ENCODE results near the gene JMJD1C. TPM values are rescaled to one million over a fixed set of nuclear protein-coding genes. Genes with fewer than 3 reads are reported as not detected.

JMJD1C gene
- total and polyA plus RNA-seq, 2 donors (not counting 3 experiments of a cell fraction or from before 2014, with no cell fraction given) = 32.1 to 97.1 TPM

GRCh38 chr10:63436225-63436624, 29.6 kb downstream of the JMJD1C start:
- H3K9me1 ChIP-seq (replicated peaks; ENCODE audit: control insufficient read depth, extremely low read depth, insufficient read depth, low read length) = no peaks in the 10 kb centered on the region
- intact Hi-C loops (cut with micrococcal nuclease) = no loop called here
- no peak overlapping the region for H2AFZ ChIP-seq (ENCODE audit: low read depth, low read length)
- POLR2A ChIA-PET = no interaction called here
- H3K27ac ChIP-seq (ENCODE audit: insufficient read depth, low read depth, low read length) = no peak overlapping the region
- no peak for DNase-seq (ENCODE audit: low read depth, low spot score)
- H3K79me2 ChIP-seq (ENCODE audit: control insufficient read depth, insufficient read depth, low read length) = peaks cover 75% of the 10 kb centered on the region
- CTCF ChIA-PET = interaction anchor here (1.5 kb wide), 1 partner anchor 23 kb away, joined by 4 read pairs; no protein-coding TSS in a partner anchor
- H3K9me3 ChIP-seq (replicated peaks; ENCODE audit: control insufficient read depth, insufficient read depth, low read length) = no peaks in the 10 kb centered on the region
- no peaks in the 10 kb centered on the region for H3K36me3 ChIP-seq (ENCODE audit: control insufficient read depth in 2 of 2, extremely low read depth in 1 of 2, insufficient read depth in 2 of 2, low read length in 2 of 2)
- dilution Hi-C loops (cut with MboI; ENCODE audit: extremely low pct_ligation_motif_present, low sequenced_read_pairs) = no loop called here
- no peak overlapping the region for H3K4me3 ChIP-seq (replicated peaks in 1 of 3; ENCODE audit: insufficient read depth in 1 of 3, low read depth in 1 of 3, low read length in 3 of 3)
- H3K9ac ChIP-seq (replicated peaks; ENCODE audit: extremely low read depth, insufficient read depth, low read length) = no peak overlapping the region
- no TSS peak for BruUV-seq (replicated peaks)
- no peak overlapping the region for H3K4me2 ChIP-seq (ENCODE audit: insufficient read depth, low read length)
- H3K27me3 ChIP-seq (ENCODE audit: control insufficient read depth in 2 of 2, insufficient read depth in 2 of 2, low read length in 2 of 2) = no peaks in the 10 kb centered on the region
- H3K4me1 ChIP-seq (ENCODE audit: control insufficient read depth, extremely low read depth, insufficient read depth, low read length) = peaks cover 59% of the 10 kb centered on the region
- peaks cover 2% of the 10 kb centered on the region for H4K20me1 ChIP-seq (replicated peaks; ENCODE audit: control insufficient read depth, extremely low read depth, insufficient read depth, low read length)
- TF ChIP-seq MAX (IDR thresholded peaks at IDR 0.05; ENCODE audit: insufficient read depth, insufficient read length) (no peak), FOS (IDR thresholded peaks at IDR 0.05; ENCODE audit: borderline replicate concordance, insufficient read depth, low read length) (no peak), POLR2A (IDR thresholded peaks at IDR 0.05; ENCODE audit: low read depth, low read length) (no peak)
- FAIRE-seq = no peak

GRCh38 chr10:63434866-63435854, 30.6 kb downstream of the JMJD1C start:
- ChIA-PET POLR2A (no interaction called here), CTCF (interaction anchor here (1.0 to 2.1 kb wide), 4 partner anchors 19 to 285 kb away, joined by 3 to 6 read pairs (median 4); no protein-coding TSS in a partner anchor)
- Histone ChIP-seq H3K27me3 (ENCODE audit: control insufficient read depth in 2 of 2, insufficient read depth in 2 of 2, low read length in 2 of 2) (no peaks in the 10 kb centered on the region), H3K9ac (replicated peaks; ENCODE audit: extremely low read depth, insufficient read depth, low read length) (no peak overlapping the region), H4K20me1 (replicated peaks; ENCODE audit: control insufficient read depth, extremely low read depth, insufficient read depth, low read length) (peaks cover 2% of the 10 kb centered on the region), H3K4me2 (ENCODE audit: insufficient read depth, low read length) (peak overlapping the region; percentile 74), H3K9me1 (replicated peaks; ENCODE audit: control insufficient read depth, extremely low read depth, insufficient read depth, low read length) (no peaks in the 10 kb centered on the region), H2AFZ (ENCODE audit: low read depth, low read length) (no peak overlapping the region), H3K36me3 (ENCODE audit: control insufficient read depth in 2 of 2, extremely low read depth in 1 of 2, insufficient read depth in 2 of 2, low read length in 2 of 2) (no peaks in the 10 kb centered on the region), H3K27ac (ENCODE audit: insufficient read depth, low read depth, low read length) (peak overlapping the region; percentile 36), H3K79me2 (ENCODE audit: control insufficient read depth, insufficient read depth, low read length) (peaks cover 68% of the 10 kb centered on the region), H3K4me3 (replicated peaks in 1 of 3; ENCODE audit: insufficient read depth in 1 of 3, low read depth in 1 of 3, low read length in 3 of 3) (no peak overlapping the region), H3K9me3 (replicated peaks; ENCODE audit: control insufficient read depth, insufficient read depth, low read length) (no peaks in the 10 kb centered on the region), H3K4me1 (ENCODE audit: control insufficient read depth, extremely low read depth, insufficient read depth, low read length) (peaks cover 64% of the 10 kb centered on the region)
- no TSS peak for BruUV-seq (replicated peaks)
- DNase-seq (ENCODE audit: low read depth, low spot score) (peak; percentile 64), FAIRE-seq (no peak)
- dilution Hi-C loops (cut with MboI; ENCODE audit: extremely low pct_ligation_motif_present, low sequenced_read_pairs) = no loop called here
- intact Hi-C loops (cut with micrococcal nuclease) = no loop called here
- TF ChIP-seq MAX (IDR thresholded peaks at IDR 0.05; ENCODE audit: insufficient read depth, insufficient read length) (no peak), GATA2 (IDR thresholded peaks at IDR 0.05; ENCODE audit: insufficient read depth, insufficient read length, low read depth, low read length) (no peak), MYC (IDR thresholded peaks at IDR 0.05; ENCODE audit: low read depth, low read length) (no peak), FOS (IDR thresholded peaks at IDR 0.05; ENCODE audit: borderline replicate concordance, insufficient read depth, low read length) (no peak), POLR2A (IDR thresholded peaks at IDR 0.05; ENCODE audit: low read depth, low read length) (no peak), CTCF (IDR thresholded peaks at IDR 0.05; ENCODE audit: extremely low read depth in 1 of 2, insufficient read depth in 1 of 2, low read depth in 1 of 2, low read length in 2 of 2) (no peak), EZH2 (IDR thresholded peaks at IDR 0.05; ENCODE audit: borderline replicate concordance, low read depth, low read length, severe bottlenecking) (no peak), JUN (IDR thresholded peaks at IDR 0.05; ENCODE audit: borderline replicate concordance, insufficient read depth, insufficient read length, low read depth) (no peak), POLR2AphosphoS5 (IDR thresholded peaks at IDR 0.05; ENCODE audit: insufficient read depth, low read depth, low read length) (no peak)

Measured in endothelial cell of umbilical vein (primary cell).